Osteoblast (primary cell): Measurements from ENCODE around the gene CNNM1. TPM values are rescaled to one million over a fixed set of nuclear protein-coding genes. Genes with fewer than 3 reads are reported as not detected.

ENCODE experiments used
- DNase-seq: peaks from one replicate; pipeline ENCODE4 v3.0.0; 2011; ENCODE audit warnings: low spot score, mixed read lengths; ENCODE audit not compliant: insufficient read length; ENCODE audit errors: missing footprints
- H2AFZ ChIP-seq: 2 replicates; pipeline ENCODE4 v1.6.0; 2011; ENCODE audit warnings: mild to moderate bottlenecking, low read length
- H3K27ac ChIP-seq: 2 replicates; pipeline ENCODE4 v1.5.1; 2011; ENCODE audit warnings: mild to moderate bottlenecking, low read depth, low read length, moderate library complexity
- H3K27me3 ChIP-seq: 2 replicates; pipeline ENCODE4 v1.6.0; 2012; ENCODE audit warnings: mild to moderate bottlenecking, control low read depth, inconsistent platforms, low read length, moderate library complexity; ENCODE audit not compliant: insufficient read depth
- H3K36me3 ChIP-seq: 2 replicates; pipeline ENCODE4 v1.5.1; 2011; ENCODE audit warnings: mild to moderate bottlenecking, low read length, control low read depth, moderate library complexity; ENCODE audit not compliant: insufficient read depth
- H3K4me1 ChIP-seq: 2 replicates; pipeline ENCODE4 v1.5.1; 2011; ENCODE audit warnings: mild to moderate bottlenecking, low read length, control low read depth, moderate library complexity; ENCODE audit not compliant: insufficient read depth
- H3K4me2 ChIP-seq: 2 replicates; pipeline ENCODE4 v1.6.0; 2011; ENCODE audit warnings: mild to moderate bottlenecking, low read length; ENCODE audit not compliant: insufficient read depth
- H3K4me3 ChIP-seq: fragments of 200-600 bp; sonication (generic); 3 replicates; pipeline ENCODE4 v1.5.1; 2012; ENCODE audit warnings: mild to moderate bottlenecking, low read length, inconsistent platforms; ENCODE audit not compliant: insufficient read depth
- H3K79me2 ChIP-seq: 2 replicates; pipeline ENCODE4 v1.6.0; 2012; ENCODE audit warnings: mild to moderate bottlenecking, low read length, control low read depth, inconsistent platforms; ENCODE audit not compliant: insufficient read depth
- H3K9me3 ChIP-seq: 2 replicates; pipeline ENCODE4 v1.5.1; 2011; ENCODE audit warnings: low read depth, low read length, control low read depth
- H4K20me1 ChIP-seq: 2 replicates; pipeline ENCODE4 v1.6.0; 2012; ENCODE audit warnings: mild to moderate bottlenecking, low read length, control low read depth; ENCODE audit not compliant: insufficient read depth
- total RNA-seq: library from RNA; depleted of rRNA; stranded (reverse); fragments of >200 nt; gene quantifications from 2 replicates; pipeline ENCODE4 v1.2.3, GENCODE V29; 2012
- TF ChIP-seq, protein P1 (sequence below): IDR thresholded peaks from 2 replicates; pipeline ENCODE4 v1.5.1; 2011; ENCODE audit warnings: mild to moderate bottlenecking, low read depth, low read length, moderate library complexity; ENCODE audit errors: extremely low read depth

CNNM1 gene
- total RNA-seq = 0.29 and 0.36 TPM in 2 replicates

GRCh38 chr10:99329304-99329553 is at the start of gene CNNM1:
TSS of gene CNNM1 (plus strand) at chr10:99329356. CDS start at chr10:99329388, 32 bp downstream.
- Histone ChIP-seq H3K4me3 (peak within 1 kb of the TSS; percentile 49), H3K27ac (no peak within 1 kb of the TSS), H3K4me1 (no peaks in the 10 kb centered on the region), H3K4me2 (peak within 1 kb of the TSS; percentile 61), H3K79me2 (no peaks in the 10 kb centered on the region), H2AFZ (peak within 1 kb of the TSS; percentile 29), H3K36me3 (no peaks in the 10 kb centered on the region), H4K20me1 (no peaks in the 10 kb centered on the region), H3K9me3 (no peaks in the 10 kb centered on the region), H3K27me3 (peaks cover 34% of the 10 kb centered on the region)
- TF ChIP-seq, protein P1, sequence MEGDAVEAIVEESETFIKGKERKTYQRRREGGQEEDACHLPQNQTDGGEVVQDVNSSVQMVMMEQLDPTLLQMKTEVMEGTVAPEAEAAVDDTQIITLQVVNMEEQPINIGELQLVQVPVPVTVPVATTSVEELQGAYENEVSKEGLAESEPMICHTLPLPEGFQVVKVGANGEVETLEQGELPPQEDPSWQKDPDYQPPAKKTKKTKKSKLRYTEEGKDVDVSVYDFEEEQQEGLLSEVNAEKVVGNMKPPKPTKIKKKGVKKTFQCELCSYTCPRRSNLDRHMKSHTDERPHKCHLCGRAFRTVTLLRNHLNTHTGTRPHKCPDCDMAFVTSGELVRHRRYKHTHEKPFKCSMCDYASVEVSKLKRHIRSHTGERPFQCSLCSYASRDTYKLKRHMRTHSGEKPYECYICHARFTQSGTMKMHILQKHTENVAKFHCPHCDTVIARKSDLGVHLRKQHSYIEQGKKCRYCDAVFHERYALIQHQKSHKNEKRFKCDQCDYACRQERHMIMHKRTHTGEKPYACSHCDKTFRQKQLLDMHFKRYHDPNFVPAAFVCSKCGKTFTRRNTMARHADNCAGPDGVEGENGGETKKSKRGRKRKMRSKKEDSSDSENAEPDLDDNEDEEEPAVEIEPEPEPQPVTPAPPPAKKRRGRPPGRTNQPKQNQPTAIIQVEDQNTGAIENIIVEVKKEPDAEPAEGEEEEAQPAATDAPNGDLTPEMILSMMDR = no peak
- DNase-seq = peak; percentile 63

GRCh38 chr10:99279626-99280111 is 49.5 kb upstream of the CNNM1 start:
- TF ChIP-seq, protein P1 = no peak
- H3K27ac ChIP-seq = no peak overlapping the region
- H3K27me3 ChIP-seq = no peaks in the 10 kb centered on the region
- H3K79me2 ChIP-seq = no peaks in the 10 kb centered on the region
- H3K4me1 ChIP-seq = no peaks in the 10 kb centered on the region
- no peaks in the 10 kb centered on the region for H3K9me3 ChIP-seq
- DNase-seq = no peak
- no peak overlapping the region for H3K4me3 ChIP-seq
- no peak overlapping the region for H3K4me2 ChIP-seq
- H4K20me1 ChIP-seq = no peaks in the 10 kb centered on the region
- no peak overlapping the region for H2AFZ ChIP-seq
- H3K36me3 ChIP-seq = no peaks in the 10 kb centered on the region

DNA sequence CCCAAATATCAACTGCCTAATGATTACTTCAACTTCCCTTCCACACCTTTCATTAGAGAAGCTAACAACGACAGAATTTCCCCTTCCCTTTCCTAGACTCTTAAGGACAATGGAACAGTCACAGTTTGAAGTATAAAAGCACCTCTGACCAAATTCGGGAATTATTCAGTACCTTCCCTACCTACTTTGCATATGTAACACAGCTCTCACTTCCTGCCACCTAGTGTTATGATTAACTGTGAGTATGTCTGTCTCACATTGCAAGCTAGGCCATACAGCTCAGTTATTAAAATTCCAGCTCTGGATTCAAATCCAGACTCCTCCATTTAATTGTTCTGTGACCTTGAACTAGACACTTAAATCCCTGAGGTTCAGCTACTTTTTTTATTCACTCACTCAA is 48.7 kb upstream of the CNNM1 start:
- no peak overlapping the region for H3K27ac ChIP-seq
- no peaks in the 10 kb centered on the region for H3K27me3 ChIP-seq
- TF ChIP-seq, protein P1 = no peak
- no peaks in the 10 kb centered on the region for H3K79me2 ChIP-seq
- H4K20me1 ChIP-seq = no peaks in the 10 kb centered on the region
- no peaks in the 10 kb centered on the region for H3K9me3 ChIP-seq
- H3K4me3 ChIP-seq = no peak overlapping the region
- H3K36me3 ChIP-seq = no peaks in the 10 kb centered on the region
- no peak overlapping the region for H3K4me2 ChIP-seq
- no peak overlapping the region for H2AFZ ChIP-seq
- no peak for DNase-seq
- H3K4me1 ChIP-seq = no peaks in the 10 kb centered on the region

GRCh38 chr10:99285881-99286280 is 43.3 kb upstream of the CNNM1 start:
- Histone ChIP-seq H3K9me3 (no peaks in the 10 kb centered on the region), H3K27ac (no peak overlapping the region), H3K4me3 (no peak overlapping the region), H3K36me3 (no peaks in the 10 kb centered on the region), H3K4me2 (no peak overlapping the region), H4K20me1 (no peaks in the 10 kb centered on the region), H3K4me1 (no peaks in the 10 kb centered on the region), H3K27me3 (no peaks in the 10 kb centered on the region), H3K79me2 (no peaks in the 10 kb centered on the region), H2AFZ (no peak overlapping the region)
- no peak for DNase-seq
- TF ChIP-seq, protein P1 = no peak
